ENCODE data around the gene CCNL2. TPM values are rescaled to one million over a fixed set of nuclear protein-coding genes. Genes with fewer than 3 reads are reported as not detected.

The CCNL2 gene
- total and polyA plus RNA-seq, 8 donors = 49.2 to 409 (median 84.1) TPM

DNA sequence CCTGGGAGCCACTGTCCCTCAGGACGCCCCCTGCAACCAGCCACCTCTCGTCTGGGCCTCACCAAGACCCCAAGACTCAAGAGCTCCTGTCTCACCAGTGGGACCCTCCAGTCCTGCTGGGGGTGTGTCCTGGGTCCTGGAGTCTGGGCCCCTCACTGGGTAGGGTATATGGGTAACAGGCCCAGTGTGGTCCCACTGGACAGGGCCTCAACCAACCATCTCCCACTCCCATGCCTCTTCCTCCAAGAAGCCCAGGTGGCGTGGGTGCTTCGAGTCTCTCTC, 35.6 kb upstream of the CCNL2 start:
- Histone ChIP-seq H3K4me3 (peak overlapping the region in 1 of 4 donors; percentile 76), H3K4me1 (peaks cover 31 to 73% (median 55%) of the 10 kb centered on the region in 3 donors), H3K36me3 (no peaks in the 10 kb centered on the region), H3K27me3 (no peaks in the 10 kb centered on the region), H3K9me3 (no peaks in the 10 kb centered on the region), H3K27ac (peak overlapping the region; percentile 81 to 96 (median 92))
- DNase-seq = no peak
- FAIRE-seq = no peak
- TF ChIP-seq, protein P1, sequence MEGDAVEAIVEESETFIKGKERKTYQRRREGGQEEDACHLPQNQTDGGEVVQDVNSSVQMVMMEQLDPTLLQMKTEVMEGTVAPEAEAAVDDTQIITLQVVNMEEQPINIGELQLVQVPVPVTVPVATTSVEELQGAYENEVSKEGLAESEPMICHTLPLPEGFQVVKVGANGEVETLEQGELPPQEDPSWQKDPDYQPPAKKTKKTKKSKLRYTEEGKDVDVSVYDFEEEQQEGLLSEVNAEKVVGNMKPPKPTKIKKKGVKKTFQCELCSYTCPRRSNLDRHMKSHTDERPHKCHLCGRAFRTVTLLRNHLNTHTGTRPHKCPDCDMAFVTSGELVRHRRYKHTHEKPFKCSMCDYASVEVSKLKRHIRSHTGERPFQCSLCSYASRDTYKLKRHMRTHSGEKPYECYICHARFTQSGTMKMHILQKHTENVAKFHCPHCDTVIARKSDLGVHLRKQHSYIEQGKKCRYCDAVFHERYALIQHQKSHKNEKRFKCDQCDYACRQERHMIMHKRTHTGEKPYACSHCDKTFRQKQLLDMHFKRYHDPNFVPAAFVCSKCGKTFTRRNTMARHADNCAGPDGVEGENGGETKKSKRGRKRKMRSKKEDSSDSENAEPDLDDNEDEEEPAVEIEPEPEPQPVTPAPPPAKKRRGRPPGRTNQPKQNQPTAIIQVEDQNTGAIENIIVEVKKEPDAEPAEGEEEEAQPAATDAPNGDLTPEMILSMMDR (IDR thresholded peaks at IDR 0.05) = no peak
- 68 to 78% methylated on average over 4 of the region's 4 CpGs for WGBS, 2 donors
- no peak for ATAC-seq
- intact Hi-C loops (cut with DNase I) = loop anchor here in 1 of 3 donors (5.0 kb wide), 1 partner anchor 32 kb away; no protein-coding TSS in a partner anchor

DNA sequence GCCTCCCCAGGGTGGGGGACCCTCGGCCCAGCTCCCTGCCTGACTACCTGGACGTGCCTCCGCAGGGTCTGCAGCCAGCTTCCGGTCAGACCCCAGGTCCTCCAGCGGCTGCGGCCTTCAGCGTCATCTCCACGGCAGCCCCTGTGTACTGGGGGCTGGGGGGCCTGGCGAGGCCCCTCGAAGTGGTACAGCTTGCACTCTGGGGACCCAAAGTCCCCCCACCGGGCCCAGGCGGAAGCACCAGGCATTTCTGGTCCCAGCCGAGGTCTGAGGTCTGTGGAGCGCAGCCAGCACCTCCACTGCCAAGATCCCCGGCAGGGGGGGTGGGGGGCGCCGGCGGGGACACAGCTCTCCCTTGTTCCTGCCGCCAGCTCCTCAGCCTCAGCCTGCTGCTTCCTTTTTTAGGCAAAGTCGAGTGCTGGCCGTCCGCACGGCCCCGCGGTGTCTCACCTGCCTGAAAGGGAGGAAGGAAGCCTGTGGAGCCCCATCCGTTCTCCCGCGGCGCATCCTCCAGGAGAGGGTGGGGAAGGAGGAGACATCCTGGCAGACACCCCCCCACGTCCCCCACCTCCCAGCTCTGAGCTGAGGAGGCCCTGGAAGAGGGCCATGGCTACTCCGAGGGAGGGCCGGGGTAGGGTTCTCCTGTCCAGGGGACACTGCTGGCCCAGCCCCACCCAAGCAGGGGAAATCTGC, 35.1 kb upstream of the CCNL2 start:
- H3K9me3 ChIP-seq = no peaks in the 10 kb centered on the region
- peaks cover 35 to 78% (median 59%) of the 10 kb centered on the region in 3 donors for H3K4me1 ChIP-seq
- H3K27me3 ChIP-seq = no peaks in the 10 kb centered on the region
- intact Hi-C loops (cut with DNase I) = no loop called here
- H3K27ac ChIP-seq = peak overlapping the region; percentile 81 to 96 (median 92)
- DNase-seq = peak in 5 of 6 donors; percentile 59 to 86 (median 71)
- peak in 3 of 4 donors; percentile 1 to 12 (median 2) for ATAC-seq
- 50 to 56% methylated on average over 24 to 32 of the region's 32 CpGs for WGBS, 2 donors
- no peak for FAIRE-seq
- H3K4me3 ChIP-seq = peak overlapping the region in 1 of 4 donors; percentile 76
- H3K36me3 ChIP-seq = no peaks in the 10 kb centered on the region
- TF ChIP-seq, protein P1 (IDR thresholded peaks at IDR 0.05) = no peak

DNA sequence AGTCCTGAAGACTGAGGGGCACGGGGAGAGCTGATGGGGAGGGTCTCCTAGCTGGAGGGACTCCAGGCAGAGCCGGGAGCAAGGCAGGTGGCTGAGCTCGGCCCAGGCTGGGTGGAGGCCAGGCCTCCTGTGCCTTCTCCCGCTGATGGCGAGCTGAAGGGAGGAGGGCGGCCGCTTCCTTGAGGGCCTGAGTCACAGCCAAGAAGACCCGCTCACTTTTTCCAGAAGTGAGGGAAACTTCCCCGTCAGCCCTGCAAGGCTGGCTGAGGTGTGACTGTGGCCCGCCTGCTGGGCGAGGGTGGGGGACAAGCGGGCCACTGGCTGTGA, 34.6 kb upstream of the CCNL2 start:
- DNase-seq (peak in 5 of 6 donors; percentile 49 to 78 (median 51)), FAIRE-seq (no peak), ATAC-seq (peak in 2 of 4 donors; percentile 3 to 7)
- WGBS, 2 donors = 37 to 47% methylated on average over 12 of the region's 12 CpGs
- Histone ChIP-seq H3K4me3 (peak overlapping the region in 1 of 4 donors; percentile 76), H3K27me3 (no peaks in the 10 kb centered on the region), H3K27ac (peak overlapping the region; percentile 81 to 96 (median 92)), H3K4me1 (peaks cover 35 to 81% (median 61%) of the 10 kb centered on the region in 3 donors), H3K9me3 (no peaks in the 10 kb centered on the region), H3K36me3 (no peaks in the 10 kb centered on the region)
- intact Hi-C loops (cut with DNase I) = no loop called here
- TF ChIP-seq, protein P1 (IDR thresholded peaks at IDR 0.05) = no peak

DNA sequence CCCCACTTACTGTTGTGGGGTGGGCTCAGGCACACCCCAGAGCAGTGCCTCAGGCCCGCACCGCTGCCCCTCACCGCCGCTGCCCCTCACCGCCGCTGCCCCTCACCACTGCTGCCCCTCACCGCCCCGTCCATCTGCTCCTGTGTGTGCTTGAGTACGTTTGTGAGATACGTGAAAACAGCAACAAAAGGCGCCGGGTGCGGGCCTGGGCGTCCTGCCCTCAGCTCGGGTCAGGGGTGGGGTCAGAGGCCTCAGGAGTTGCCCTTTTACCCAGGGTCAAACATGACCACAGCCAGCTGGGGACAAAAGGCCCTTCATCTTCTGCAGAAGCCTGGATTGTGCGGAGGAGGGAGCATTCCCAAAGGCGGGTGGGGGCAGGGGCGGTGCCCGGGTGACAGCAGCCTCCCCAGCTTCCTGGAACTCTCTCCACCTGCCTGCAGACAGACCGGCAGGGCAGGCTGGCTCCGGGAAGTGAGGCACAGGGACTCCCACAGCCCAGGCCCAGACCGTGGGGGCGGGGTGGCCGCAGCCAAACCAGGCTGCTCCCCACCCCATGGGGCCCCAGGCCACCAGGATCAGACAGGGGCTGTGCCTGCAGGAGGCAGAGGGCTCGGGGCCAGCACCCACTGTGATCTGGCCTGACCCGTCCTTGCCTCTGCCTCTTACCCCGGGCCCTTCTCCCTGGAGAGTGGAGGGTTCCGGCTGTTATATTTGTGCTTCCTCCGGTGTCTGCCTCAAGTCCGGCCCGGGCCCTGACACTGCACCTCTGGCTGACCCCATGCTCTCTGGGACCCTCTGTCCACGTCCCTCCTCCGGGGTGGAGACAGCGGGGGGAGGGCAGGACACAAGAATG, 34.0 kb upstream of the CCNL2 start:
- H3K4me3 ChIP-seq = peak overlapping the region in 1 of 4 donors; percentile 76
- ATAC-seq (peak; percentile 49 to 71 (median 60)), FAIRE-seq (no peak), DNase-seq (peak; percentile 84 to 94 (median 91))
- WGBS, 2 donors = 32 to 53% methylated on average over 32 to 34 of the region's 34 CpGs
- peaks cover 30 to 77% (median 57%) of the 10 kb centered on the region in 3 donors for H3K4me1 ChIP-seq
- TF ChIP-seq, protein P1 (IDR thresholded peaks at IDR 0.05) = no peak
- H3K9me3 ChIP-seq = no peaks in the 10 kb centered on the region
- H3K36me3 ChIP-seq = no peaks in the 10 kb centered on the region
- peak overlapping the region; percentile 81 to 96 (median 92) for H3K27ac ChIP-seq
- H3K27me3 ChIP-seq = no peaks in the 10 kb centered on the region
- intact Hi-C loops (cut with DNase I) = no loop called here
